GM15510 (cell line): Measurements from ENCODE around the gene DLX1.

Experiments used
- POLR2A ChIP-seq: IDR thresholded peaks from 3 replicates; pipeline ENCODE4 v1.6.1; 2011; ENCODE audit warnings: borderline replicate concordance; ENCODE audit not compliant: insufficient read length; ENCODE audit errors: extremely low read depth

DLX1 gene

DNA sequence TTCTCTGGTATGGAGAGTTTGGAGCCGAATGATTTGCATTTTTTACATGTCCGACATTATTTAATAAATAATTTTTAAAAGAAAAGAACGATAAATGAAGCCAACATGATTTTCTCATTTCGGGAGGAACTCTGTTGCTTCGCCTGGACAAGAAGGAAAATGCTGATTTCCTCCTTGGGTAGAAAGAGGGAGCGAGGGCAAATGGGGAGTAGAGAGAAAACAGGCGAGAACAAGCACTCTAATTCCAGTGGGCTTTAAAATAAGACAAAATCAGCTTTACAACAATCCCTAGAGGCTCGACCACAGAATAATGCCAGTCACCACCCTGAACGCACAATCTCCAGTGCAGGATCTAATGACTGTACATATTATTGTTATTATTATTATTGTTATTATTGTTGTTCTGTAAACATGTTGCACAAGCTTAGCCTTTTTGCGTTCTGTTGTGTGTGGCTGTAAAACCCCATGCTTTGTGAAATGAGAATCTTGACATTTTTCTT lies 3.7 kb downstream of the DLX1 start:
- TF ChIP-seq POLR2A: no peak

DNA sequence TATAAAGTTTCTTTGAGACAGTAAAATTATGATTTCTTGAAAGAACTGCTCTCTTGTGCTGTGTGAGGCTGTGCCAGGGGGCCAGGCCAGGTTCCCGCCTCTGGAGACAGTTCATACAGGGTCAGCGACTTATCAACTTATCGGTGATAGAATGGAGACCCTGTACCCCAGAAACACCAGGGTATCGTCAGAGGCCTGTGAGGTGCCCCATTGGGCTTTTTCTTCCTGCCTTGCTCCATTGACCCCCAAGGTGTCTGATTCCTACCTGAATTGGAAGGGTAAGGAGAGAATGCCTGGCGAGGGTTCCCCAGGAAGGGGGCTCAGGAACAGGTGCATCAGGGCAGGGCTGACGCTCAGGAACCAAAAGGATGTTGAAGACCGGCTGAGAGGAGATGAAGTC lies 4.3 kb downstream of the DLX1 start:
- TF ChIP-seq POLR2A: no peak

DNA sequence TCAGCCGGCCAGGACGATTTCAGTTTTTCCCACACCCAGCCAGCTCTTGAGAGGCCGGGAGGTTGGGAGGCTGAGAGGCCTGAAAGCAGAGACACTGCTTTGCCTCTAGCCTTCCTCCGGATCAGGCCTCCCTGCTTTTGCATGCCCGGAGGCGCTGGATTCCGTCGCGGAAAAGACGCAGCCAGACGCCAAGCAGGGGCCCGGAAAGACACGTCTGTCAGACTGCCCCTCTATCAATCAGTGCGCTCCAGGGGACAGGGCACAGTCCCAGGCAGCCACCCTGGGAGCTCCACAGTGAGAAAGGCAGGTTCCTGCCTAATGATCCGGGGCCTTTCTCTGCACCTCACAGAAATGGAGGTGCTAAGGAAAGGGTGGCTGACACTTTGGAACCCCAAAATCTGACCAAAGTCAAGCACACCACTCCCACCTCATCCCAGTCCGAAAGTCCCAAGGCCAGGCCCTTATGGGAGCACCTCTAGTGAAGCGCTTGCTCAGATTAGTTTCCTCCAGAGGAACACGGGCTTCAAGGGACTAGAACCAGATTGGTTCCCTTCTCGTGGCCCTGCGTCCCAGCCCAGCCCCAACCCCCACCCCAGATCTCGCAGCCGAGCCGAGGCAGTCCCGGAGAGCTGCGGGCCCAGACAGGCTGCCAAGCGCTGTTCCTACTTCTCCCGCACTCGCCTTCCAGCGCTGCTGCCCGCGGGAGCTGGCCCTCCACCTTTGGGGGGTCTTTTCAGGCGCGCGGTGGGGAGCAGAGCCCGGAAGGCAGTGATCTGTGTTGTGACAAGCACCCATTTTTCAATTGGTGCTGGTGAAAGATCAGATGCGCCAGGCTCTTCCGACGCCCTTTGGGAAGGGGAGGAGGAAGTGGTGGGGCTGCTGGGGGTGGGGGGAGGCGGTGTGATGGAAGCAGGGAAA lies 5.0 kb downstream of the DLX1 start:
- TF ChIP-seq POLR2A: no peak

DNA sequence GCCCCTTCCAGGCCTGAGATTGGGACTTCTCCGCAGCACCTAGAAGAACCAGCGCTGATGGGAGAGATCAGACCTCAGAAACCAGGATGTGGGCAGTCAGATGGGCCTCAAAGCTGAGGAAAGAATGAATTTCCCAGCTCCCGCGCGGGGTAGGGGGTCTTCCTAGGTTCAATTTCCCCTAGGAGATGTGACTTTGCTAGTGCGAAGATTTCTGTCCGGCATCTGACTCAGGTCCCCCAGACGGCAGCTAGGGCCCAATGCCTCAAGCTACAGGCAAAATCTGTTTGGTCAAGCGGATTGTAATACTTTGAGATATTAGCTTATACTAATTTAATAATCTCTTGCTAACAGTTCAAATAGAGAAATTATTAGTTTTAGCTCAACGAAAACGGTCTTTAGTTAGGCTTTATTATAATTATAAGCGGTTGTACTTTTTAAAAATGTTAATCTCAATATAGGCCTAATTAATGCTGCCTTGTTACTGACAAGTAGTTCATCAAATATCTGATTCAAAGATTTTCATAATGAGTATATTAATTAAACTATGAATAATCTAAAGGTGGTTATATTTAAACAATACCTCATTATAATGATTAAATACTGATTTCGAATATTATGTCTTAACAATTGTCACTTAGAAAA lies 5.8 kb downstream of the DLX1 start:
- no peak for TF ChIP-seq POLR2A

DNA sequence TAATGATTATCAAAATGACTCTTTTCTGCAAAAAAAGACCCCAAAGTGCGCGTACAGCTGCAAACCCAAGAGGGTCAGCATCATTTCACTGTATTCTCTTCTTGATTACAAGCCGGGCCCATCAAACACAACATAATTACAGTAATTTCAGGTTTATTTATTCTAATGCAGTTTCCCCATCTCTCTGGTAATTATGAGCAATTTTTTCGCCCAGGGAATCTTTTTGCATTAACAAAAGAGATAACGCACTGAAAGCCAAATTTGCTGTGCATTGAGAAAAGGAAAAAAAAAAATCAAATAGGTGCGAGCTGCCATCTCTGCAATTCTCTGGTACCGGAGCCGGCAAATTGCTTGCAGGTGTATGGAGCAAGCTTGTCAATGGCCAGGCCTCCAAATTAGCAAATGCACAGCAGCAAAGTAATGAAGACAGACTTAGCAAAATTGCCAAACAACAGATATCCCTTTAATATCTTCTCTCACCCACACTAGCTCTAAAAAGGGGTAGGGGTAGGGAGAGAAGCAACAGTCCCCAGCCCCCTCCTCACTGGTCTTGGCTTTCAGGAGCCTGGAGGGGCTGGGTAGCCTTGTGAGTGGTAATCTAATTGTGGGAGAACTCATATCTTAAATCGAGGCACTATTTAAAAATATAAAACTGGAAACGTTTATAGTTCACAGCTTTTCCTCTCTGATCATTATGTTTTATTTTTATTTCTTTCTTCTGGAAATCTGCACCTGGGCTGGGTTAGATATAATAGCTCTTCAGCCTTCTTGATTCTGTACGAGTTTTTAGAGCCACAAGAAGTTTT lies 6.7 kb downstream of the DLX1 start:
- no peak for TF ChIP-seq POLR2A

DNA sequence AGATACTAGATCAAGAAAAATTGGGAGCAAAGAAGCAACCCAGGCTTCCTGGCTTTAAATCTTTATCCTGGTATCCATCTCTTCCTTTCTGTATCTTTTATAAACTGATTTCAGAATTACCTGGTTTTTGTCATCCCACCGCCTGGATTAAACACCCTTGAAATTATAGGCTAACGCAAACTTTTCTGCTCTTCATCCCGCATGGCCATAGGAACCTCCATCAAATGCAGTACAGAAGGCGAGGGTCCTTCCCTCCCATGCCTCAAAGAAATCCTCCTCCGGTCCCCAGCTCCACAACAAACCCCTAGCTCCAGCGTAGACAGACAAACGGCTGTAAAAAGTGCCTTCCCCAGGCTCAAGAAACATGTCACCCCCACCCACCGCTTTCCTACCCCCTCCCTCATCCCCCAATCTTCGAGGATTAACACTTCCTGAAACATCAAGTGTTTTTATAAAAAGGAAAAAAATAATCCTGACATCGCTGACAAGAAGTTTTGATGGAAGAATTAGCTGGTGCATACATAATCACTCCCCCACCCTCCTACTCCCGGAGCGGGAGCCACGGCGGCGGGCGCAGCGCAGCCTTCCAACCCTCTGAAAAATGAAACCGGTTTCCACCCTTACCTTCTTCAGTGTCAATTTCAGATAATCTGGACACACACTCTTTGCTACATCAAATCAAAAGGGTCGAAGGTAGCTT lies 7.6 kb downstream of the DLX1 start:
- no peak for TF ChIP-seq POLR2A

DNA sequence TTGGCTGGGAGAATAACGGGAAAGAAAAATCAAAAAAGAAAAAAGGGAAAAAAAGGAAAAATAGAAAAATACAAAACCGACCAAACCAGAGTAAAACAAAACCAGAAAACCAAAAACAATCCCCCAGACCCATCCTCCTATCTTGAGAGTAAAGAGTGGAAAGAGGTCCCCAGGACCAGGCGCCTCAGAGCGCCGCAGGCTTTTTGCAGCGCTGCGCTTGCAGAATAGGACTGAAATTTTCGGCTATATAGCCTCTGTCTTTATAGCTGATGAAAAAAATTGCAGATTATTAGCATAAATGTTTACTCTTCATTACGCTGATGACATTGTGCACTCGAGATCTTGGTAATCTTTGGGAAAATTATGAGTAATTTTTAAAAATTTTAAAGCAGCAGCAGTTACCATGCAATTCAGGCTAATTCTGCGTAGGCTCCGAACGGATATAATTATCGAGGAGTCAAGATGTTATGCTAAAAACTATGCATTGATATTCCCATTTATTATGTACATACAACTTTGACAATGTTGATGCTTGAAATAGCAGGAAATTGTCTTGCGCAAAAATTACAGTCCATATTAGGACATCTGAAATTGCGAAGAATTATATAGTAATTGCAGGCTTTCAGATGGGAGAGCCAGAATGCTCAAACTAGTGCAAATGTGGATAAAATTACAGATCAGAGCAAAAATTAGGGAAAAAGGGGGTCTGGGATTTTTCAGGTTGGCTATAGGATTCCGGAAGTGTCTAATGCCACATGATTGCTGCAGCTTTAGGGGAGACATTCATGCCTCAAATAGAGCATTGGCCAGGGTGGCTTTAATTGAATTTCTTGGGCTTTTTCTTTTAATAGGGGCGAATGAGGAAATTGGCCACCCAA lies 8.3 kb downstream of the DLX1 start:
- no peak for TF ChIP-seq POLR2A

DNA sequence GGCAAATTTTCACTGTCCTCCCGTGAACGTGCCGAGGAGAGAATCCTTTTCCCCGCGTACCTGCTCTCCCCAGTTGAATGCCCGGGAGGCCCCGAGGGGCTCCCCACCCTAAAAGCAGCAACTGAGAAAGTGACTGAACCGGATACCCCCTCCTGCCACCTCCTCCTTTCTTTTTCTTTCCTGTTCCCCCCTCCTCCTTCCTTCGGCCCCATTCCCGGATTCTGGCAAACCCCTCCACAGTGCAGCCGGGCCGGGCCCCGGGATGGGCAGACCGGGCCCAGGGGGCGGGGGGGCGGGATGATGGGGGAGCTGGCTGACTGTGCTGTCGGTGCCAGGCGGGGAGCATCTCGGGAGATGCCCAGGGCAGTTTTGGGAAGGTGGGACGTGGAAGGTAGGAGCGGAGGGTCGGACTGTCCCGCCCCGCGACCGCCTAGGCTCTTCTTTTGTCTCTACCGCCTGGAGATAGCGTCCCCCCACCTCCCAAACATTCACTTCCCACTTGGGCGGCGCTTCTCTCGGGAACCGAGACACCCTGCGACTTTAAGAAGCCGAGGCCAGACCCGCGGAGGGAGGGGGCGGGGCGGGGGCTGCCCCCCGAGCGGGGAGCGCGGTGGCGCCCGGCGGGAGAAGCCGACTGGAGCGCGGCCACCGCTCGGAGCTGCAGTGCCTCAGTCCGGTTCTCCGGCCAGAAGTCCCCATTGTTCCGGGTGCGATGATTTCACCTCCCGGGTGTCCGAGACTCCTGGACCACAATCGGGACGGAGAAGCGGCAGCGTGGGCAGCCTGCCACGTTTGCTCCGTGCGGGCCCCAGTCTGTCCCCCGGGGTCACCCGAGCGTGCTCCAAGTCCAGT lies 9.2 kb downstream of the DLX1 start:
- TF ChIP-seq POLR2A: no peak

DNA sequence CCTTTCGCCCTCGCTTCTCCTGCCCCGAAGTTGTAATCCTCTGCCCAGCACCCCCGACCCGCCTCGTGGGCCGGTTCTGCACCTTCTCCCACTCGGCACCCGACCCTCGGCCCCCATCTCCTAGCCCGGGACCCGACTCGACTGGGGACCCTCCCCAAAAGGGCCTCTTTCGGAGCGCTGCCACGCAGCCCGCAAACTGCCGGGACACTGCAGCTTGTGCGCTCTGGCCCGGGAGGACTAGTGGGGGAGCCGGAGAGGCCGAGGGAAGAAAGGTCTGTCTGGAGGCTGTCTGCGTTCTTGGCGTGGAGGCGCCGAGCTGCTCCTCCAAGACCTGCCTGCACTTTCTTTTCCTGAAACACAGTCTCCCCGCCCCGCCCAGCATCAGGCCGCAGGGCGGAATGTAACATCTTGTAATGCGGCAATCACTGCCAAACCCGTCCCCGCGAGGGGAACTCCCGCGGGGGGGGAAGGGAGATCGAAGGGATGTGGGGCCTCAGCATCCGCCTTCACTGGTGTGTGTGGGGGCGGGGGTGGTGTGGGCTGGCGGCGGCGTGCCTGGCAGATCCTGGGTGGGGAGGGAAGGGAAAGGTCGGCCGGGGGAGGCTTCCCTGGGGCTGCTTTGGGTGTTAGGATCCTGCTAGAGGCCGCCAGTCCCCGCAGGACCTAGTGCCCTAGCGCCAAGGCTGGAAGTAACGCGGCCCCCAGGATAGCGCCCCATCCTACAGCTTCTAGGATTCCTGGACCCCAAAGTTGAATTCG lies 10.0 kb downstream of the DLX1 start:
- no peak for TF ChIP-seq POLR2A

DNA sequence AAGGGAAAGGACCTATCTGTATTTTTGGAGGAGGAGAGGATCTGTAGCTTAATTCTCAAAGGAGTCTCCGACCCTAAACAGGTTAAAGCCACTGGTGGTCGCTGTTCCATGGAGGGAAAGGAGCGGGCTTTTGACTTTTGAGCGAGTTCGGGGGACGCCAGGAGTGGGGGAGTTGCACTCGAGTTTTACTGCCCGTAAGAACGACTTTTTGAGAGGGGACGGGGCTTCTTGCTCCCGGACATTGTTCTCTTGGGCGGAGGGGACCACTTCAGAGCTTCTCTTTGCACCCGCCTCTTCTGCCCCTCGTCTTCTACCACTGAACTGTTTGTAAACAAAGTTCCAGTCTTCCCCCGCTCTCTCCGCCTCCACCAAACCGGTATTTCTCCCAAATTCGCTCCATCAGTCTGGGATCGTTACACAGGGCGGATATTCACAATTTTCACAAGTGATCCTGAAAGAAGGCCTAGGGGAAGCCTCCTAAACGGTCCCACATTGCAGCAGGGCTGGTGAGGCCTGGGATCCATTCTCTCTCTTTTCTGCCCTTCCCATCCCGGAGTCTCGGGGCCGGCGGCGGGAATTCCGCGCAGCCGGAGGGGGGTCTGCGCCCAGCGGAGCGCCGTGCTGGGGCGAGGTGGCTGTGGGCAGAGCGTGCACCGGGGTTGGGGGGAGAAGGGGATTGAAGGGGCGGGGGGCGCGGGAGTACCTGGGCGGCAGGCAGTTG lies 10.8 kb downstream of the DLX1 start:
- TF ChIP-seq POLR2A: no peak
